Measurements from ENCODE around the gene SH3D21.

SH3D21 gene

DNA sequence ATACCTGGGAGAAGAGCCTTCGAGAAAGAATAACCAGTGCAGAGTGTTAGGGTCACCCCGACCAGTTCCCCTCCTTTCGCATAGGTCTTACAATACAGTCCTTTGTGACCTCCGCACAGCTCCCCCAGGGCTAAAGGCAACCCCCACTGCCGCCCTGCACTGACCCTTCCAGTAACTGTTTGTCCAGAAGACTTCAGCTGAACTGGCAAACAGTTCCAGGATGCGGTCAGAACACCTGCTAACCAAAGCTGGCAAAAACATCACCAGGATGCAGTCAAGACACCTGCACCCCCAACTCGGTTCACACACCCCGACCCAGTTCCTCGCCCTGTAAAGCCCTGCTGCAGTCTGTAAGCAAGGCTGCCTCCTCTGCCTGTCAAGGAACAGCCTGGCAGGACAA, 23.6 kb downstream of the SH3D21 start:
- H3K4me3 ChIP-seq (ENCODE audit: low read length, poor library complexity, severe bottlenecking) = no peak overlapping the region
- H3K9ac ChIP-seq (ENCODE audit: low read depth, low read length, poor library complexity, severe bottlenecking) = no peak overlapping the region
- TF ChIP-seq, protein P1, sequence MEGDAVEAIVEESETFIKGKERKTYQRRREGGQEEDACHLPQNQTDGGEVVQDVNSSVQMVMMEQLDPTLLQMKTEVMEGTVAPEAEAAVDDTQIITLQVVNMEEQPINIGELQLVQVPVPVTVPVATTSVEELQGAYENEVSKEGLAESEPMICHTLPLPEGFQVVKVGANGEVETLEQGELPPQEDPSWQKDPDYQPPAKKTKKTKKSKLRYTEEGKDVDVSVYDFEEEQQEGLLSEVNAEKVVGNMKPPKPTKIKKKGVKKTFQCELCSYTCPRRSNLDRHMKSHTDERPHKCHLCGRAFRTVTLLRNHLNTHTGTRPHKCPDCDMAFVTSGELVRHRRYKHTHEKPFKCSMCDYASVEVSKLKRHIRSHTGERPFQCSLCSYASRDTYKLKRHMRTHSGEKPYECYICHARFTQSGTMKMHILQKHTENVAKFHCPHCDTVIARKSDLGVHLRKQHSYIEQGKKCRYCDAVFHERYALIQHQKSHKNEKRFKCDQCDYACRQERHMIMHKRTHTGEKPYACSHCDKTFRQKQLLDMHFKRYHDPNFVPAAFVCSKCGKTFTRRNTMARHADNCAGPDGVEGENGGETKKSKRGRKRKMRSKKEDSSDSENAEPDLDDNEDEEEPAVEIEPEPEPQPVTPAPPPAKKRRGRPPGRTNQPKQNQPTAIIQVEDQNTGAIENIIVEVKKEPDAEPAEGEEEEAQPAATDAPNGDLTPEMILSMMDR (conservative IDR thresholded peaks at IDR 0.05; ENCODE audit: low read length) = no peak
- TF ChIP-seq EZH2phosphoT487 (IDR thresholded peaks at IDR 0.05; ENCODE audit: borderline replicate concordance) = no peak
- H3K4me1 ChIP-seq (ENCODE audit: insufficient read depth, low read length, poor library complexity, severe bottlenecking) = peaks cover 18% of the 10 kb centered on the region
- no peaks in the 10 kb centered on the region for H3F3A ChIP-seq (ENCODE audit: low read depth)
- no peaks in the 10 kb centered on the region for H3K27me3 ChIP-seq (ENCODE audit: insufficient read depth, low read length, poor library complexity, severe bottlenecking)
- no peaks in the 10 kb centered on the region for H3K79me2 ChIP-seq (ENCODE audit: insufficient read depth, low read length)
- H3K9me2 ChIP-seq (replicated peaks; ENCODE audit: low read depth, low read length) = no peaks in the 10 kb centered on the region
- H3K4me2 ChIP-seq (ENCODE audit: low read depth, low read length, poor library complexity, severe bottlenecking) = no peak overlapping the region
- H2AFZ ChIP-seq (ENCODE audit: low read length) = no peak overlapping the region
- no peaks in the 10 kb centered on the region for H4K20me1 ChIP-seq (ENCODE audit: insufficient read depth, low read length, poor library complexity, severe bottlenecking)
- H3K9me3 ChIP-seq (ENCODE audit: insufficient read depth, low read depth, low read length) = no peaks in the 10 kb centered on the region
- H3K36me3 ChIP-seq (ENCODE audit: insufficient read depth, low read length) = no peaks in the 10 kb centered on the region

DNA sequence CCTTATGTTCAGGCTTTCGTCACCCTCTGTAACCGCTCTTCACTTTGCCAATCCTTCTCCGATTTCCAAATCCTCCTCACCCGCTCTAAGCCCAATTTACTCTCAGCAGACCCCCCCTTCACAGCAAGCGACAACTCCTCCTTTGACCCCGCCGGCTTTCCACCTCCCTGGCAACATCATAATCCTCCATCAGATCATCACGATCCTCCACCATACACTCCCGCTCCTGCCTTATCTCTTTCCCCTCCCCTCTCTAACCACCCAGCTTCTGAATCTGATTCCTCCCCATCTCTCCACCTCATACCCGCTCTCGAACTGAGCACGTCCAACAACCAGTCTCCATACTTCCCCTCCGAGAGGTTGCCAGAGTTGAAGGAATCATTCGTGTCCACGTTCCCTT, 24.8 kb downstream of the SH3D21 start:
- Histone ChIP-seq H3K4me3 (ENCODE audit: low read length, poor library complexity, severe bottlenecking) (no peak overlapping the region), H3K79me2 (ENCODE audit: insufficient read depth, low read length) (no peaks in the 10 kb centered on the region), H3F3A (ENCODE audit: low read depth) (no peaks in the 10 kb centered on the region), H3K9ac (ENCODE audit: low read depth, low read length, poor library complexity, severe bottlenecking) (no peak overlapping the region), H3K9me3 (ENCODE audit: insufficient read depth, low read depth, low read length) (no peaks in the 10 kb centered on the region), H4K20me1 (ENCODE audit: insufficient read depth, low read length, poor library complexity, severe bottlenecking) (no peaks in the 10 kb centered on the region), H3K36me3 (ENCODE audit: insufficient read depth, low read length) (no peaks in the 10 kb centered on the region), H3K9me2 (replicated peaks; ENCODE audit: low read depth, low read length) (no peaks in the 10 kb centered on the region), H2AFZ (ENCODE audit: low read length) (no peak overlapping the region), H3K4me2 (ENCODE audit: low read depth, low read length, poor library complexity, severe bottlenecking) (no peak overlapping the region), H3K4me1 (ENCODE audit: insufficient read depth, low read length, poor library complexity, severe bottlenecking) (peaks cover 18% of the 10 kb centered on the region), H3K27me3 (ENCODE audit: insufficient read depth, low read length, poor library complexity, severe bottlenecking) (no peaks in the 10 kb centered on the region)
- no peak for TF ChIP-seq EZH2phosphoT487 (IDR thresholded peaks at IDR 0.05; ENCODE audit: borderline replicate concordance)
- TF ChIP-seq, protein P1 (conservative IDR thresholded peaks at IDR 0.05; ENCODE audit: low read length) = no peak

DNA sequence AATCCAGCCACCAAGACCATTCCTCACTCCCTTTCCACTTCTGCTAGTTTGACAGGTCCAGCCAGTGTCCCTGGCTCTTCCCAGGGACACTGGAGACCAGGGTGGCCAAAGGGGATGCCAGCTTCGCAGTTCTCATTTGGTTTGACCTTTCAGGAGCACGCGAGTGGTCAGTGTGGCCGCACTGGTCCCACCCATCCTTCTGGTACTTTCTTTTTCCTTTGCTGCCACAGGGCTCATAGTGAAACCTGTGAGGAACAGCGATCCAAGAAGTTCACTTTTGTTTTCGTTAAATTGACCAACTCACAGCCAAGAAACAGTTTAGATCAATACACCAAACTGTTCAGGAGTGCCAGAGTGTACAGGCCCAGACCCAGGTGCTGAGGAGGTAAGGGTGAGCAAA, 31.7 kb downstream of the SH3D21 start:
- Histone ChIP-seq H2AFZ (ENCODE audit: low read length) (no peak overlapping the region), H3K79me2 (ENCODE audit: insufficient read depth, low read length) (no peaks in the 10 kb centered on the region), H3K36me3 (ENCODE audit: insufficient read depth, low read length) (no peaks in the 10 kb centered on the region), H3K4me2 (ENCODE audit: low read depth, low read length, poor library complexity, severe bottlenecking) (no peak overlapping the region), H3K4me1 (ENCODE audit: insufficient read depth, low read length, poor library complexity, severe bottlenecking) (peaks cover 11% of the 10 kb centered on the region), H4K20me1 (ENCODE audit: insufficient read depth, low read length, poor library complexity, severe bottlenecking) (no peaks in the 10 kb centered on the region), H3K27me3 (ENCODE audit: insufficient read depth, low read length, poor library complexity, severe bottlenecking) (no peaks in the 10 kb centered on the region), H3K9ac (ENCODE audit: low read depth, low read length, poor library complexity, severe bottlenecking) (no peak overlapping the region), H3F3A (ENCODE audit: low read depth) (no peaks in the 10 kb centered on the region), H3K9me3 (ENCODE audit: insufficient read depth, low read depth, low read length) (no peaks in the 10 kb centered on the region), H3K4me3 (ENCODE audit: low read length, poor library complexity, severe bottlenecking) (no peak overlapping the region), H3K9me2 (replicated peaks; ENCODE audit: low read depth, low read length) (no peaks in the 10 kb centered on the region)
- TF ChIP-seq, protein P1 (conservative IDR thresholded peaks at IDR 0.05; ENCODE audit: low read length) = no peak
- no peak for TF ChIP-seq EZH2phosphoT487 (IDR thresholded peaks at IDR 0.05; ENCODE audit: borderline replicate concordance)
